Loucy (cell line): ENCODE results near the gene NTSR2.

Experiments
- H2AFZ ChIP-seq: fragments of 200-600 bp; sonication (generic); 2 replicates; pipeline ENCODE4 v1.6.0; 2016; ENCODE audit warnings: antibody characterized with exemption, mild to moderate bottlenecking, low read length, moderate library complexity
- H3F3A ChIP-seq: fragments of 200-600 bp; 2 replicates; pipeline ENCODE4 v1.6.0; 2016; ENCODE audit warnings: antibody characterized with exemption, low read depth, mild to moderate bottlenecking
- H3K27me3 ChIP-seq: fragments of 200-600 bp; sonication (generic); 2 replicates; pipeline ENCODE4 v1.6.1; 2014; ENCODE audit warnings: low read length, mild to moderate bottlenecking; ENCODE audit not compliant: insufficient read depth, poor library complexity, severe bottlenecking
- H3K36me3 ChIP-seq: fragments of 200-600 bp; sonication (generic); 2 replicates; pipeline ENCODE4 v1.6.1; 2016; ENCODE audit warnings: low read length; ENCODE audit not compliant: insufficient read depth
- H3K4me1 ChIP-seq: fragments of 200-600 bp; sonication (generic); 2 replicates; pipeline ENCODE4 v1.5.1; 2014; ENCODE audit warnings: low read length, mild to moderate bottlenecking; ENCODE audit not compliant: insufficient read depth, poor library complexity, severe bottlenecking
- H3K4me2 ChIP-seq: fragments of 200-600 bp; sonication (generic); 2 replicates; pipeline ENCODE4 v1.6.0; 2014; ENCODE audit warnings: antibody characterized with exemption, low read length, low read depth, mild to moderate bottlenecking; ENCODE audit not compliant: poor library complexity, severe bottlenecking
- H3K4me3 ChIP-seq: fragments of 200-600 bp; sonication (generic); 2 replicates; pipeline ENCODE4 v1.5.1; 2014; ENCODE audit warnings: low read length, mild to moderate bottlenecking, mixed read lengths; ENCODE audit not compliant: poor library complexity, severe bottlenecking
- H3K79me2 ChIP-seq: fragments of 200-600 bp; sonication (generic); 2 replicates; pipeline ENCODE4 v1.6.1; 2014; ENCODE audit warnings: low read length; ENCODE audit not compliant: insufficient read depth
- H3K9ac ChIP-seq: fragments of 200-600 bp; sonication (generic); 2 replicates; pipeline ENCODE4 v1.6.0; 2014; ENCODE audit warnings: mild to moderate bottlenecking, low read depth, low read length, moderate library complexity; ENCODE audit not compliant: poor library complexity, severe bottlenecking
- H3K9me2 ChIP-seq: fragments of 200-600 bp; sonication (generic); replicated peaks from 2 replicates; pipeline ENCODE4 v1.6.1; 2016; ENCODE audit warnings: low read depth, low read length, mixed read lengths
- H3K9me3 ChIP-seq: fragments of 200-600 bp; sonication (generic); 2 replicates; pipeline ENCODE4 v1.6.1; 2014; ENCODE audit warnings: mild to moderate bottlenecking, antibody characterized with exemption, low read length, low read depth; ENCODE audit not compliant: insufficient read depth
- H4K20me1 ChIP-seq: fragments of 200-600 bp; sonication (generic); 2 replicates; pipeline ENCODE4 v1.6.0; 2014; ENCODE audit warnings: antibody characterized with exemption, low read length, mild to moderate bottlenecking; ENCODE audit not compliant: insufficient read depth, poor library complexity, severe bottlenecking
- CTCF ChIP-seq: fragments of 200-600 bp; sonication (generic); conservative IDR thresholded peaks from 2 replicates; pipeline ENCODE4 v1.5.1; 2014; ENCODE audit warnings: mild to moderate bottlenecking, antibody characterized with exemption, low read length
- EZH2phosphoT487 ChIP-seq: fragments of 200-600 bp; IDR thresholded peaks from 2 replicates; pipeline ENCODE4 v1.6.1; 2018; ENCODE audit warnings: antibody characterized with exemption, mild to moderate bottlenecking, moderate library complexity, borderline replicate concordance

NTSR2 gene

GRCh38 chr2:11695576-11695975 lies 25.6 kb upstream of the NTSR2 start:
- Histone ChIP-seq H3K9me2 (no peaks in the 10 kb centered on the region), H3K27me3 (no peaks in the 10 kb centered on the region), H3K9me3 (no peaks in the 10 kb centered on the region), H3K4me1 (no peaks in the 10 kb centered on the region), H3K4me2 (no peak overlapping the region), H3K4me3 (no peak overlapping the region), H3K9ac (no peak overlapping the region), H3K79me2 (no peaks in the 10 kb centered on the region), H3F3A (no peaks in the 10 kb centered on the region), H3K36me3 (no peaks in the 10 kb centered on the region), H2AFZ (no peak overlapping the region), H4K20me1 (no peaks in the 10 kb centered on the region)
- no peak for TF ChIP-seq EZH2phosphoT487
- no peak for TF ChIP-seq CTCF

- Histone ChIP-seq H3K79me2 (no peaks in the 10 kb centered on the region), H3K9ac (no peak overlapping the region), H2AFZ (peak overlapping the region; percentile 16; the same call in 1 of the 2 replicates), H3K9me3 (no peaks in the 10 kb centered on the region), H3K9me2 (no peaks in the 10 kb centered on the region), H3K36me3 (no peaks in the 10 kb centered on the region), H3K4me2 (no peak overlapping the region), H3K4me3 (no peak overlapping the region), H3K27me3 (no peaks in the 10 kb centered on the region), H3F3A (no peaks in the 10 kb centered on the region), H4K20me1 (no peaks in the 10 kb centered on the region), H3K4me1 (peaks cover 6% of the 10 kb centered on the region)
- peak; percentile 91 for TF ChIP-seq CTCF
- no peak for TF ChIP-seq EZH2phosphoT487
Measured at GRCh38 chr2:11692966-11693521, 23.0 kb upstream of the NTSR2 start.

GRCh38 chr2:11691076-11691660 lies 21.2 kb upstream of the NTSR2 start:
- Histone ChIP-seq H2AFZ (no peak overlapping the region), H4K20me1 (no peaks in the 10 kb centered on the region)

More at GRCh38 chr2:11691076-11691660, 21.2 kb upstream of the NTSR2 start:
- H3K9ac ChIP-seq = no peak overlapping the region
- peaks cover 7% of the 10 kb centered on the region for H3K4me1 ChIP-seq
- no peaks in the 10 kb centered on the region for H3K36me3 ChIP-seq
- no peaks in the 10 kb centered on the region for H3K9me3 ChIP-seq
- no peak overlapping the region for H3K4me2 ChIP-seq
- no peaks in the 10 kb centered on the region for H3K27me3 ChIP-seq
- no peak for TF ChIP-seq CTCF
- no peak for TF ChIP-seq EZH2phosphoT487
- H3F3A ChIP-seq = no peaks in the 10 kb centered on the region
- no peak overlapping the region for H3K4me3 ChIP-seq
- H3K79me2 ChIP-seq = no peaks in the 10 kb centered on the region
- no peaks in the 10 kb centered on the region for H3K9me2 ChIP-seq
